Measurements from ENCODE around the gene HPCA. TPM values are rescaled to one million over a fixed set of nuclear protein-coding genes. Genes with fewer than 3 reads are reported as not detected.

HPCA gene
- total RNA-seq, 1 experiment from 2014 or later: 1.2 TPM

GRCh38 chr1:32929366-32929765, 43.1 kb downstream of the HPCA start:
- ATAC-seq (no peak), DNase-seq (ENCODE audit: low read depth, low spot score) (no peak)
- TF ChIP-seq SIN3A (IDR thresholded peaks at IDR 0.05; ENCODE audit: borderline replicate concordance, insufficient read depth, low read depth, low read length) (no peak), REST (IDR thresholded peaks at IDR 0.05; ENCODE audit: insufficient read depth in 1 of 2, low read depth in 2 of 2, low read length in 1 of 2) (no peak), POLR2AphosphoS5 (IDR thresholded peaks at IDR 0.05; ENCODE audit: low read depth, low read length) (no peak), TCF7L2 (IDR thresholded peaks at IDR 0.05; ENCODE audit: low read depth, low read length) (no peak)
- POLR2A ChIA-PET: interaction anchor here (0.5 kb wide), 1 partner anchor 25 kb away, joined by 5 read pairs; no protein-coding TSS in a partner anchor
- no peaks in the 10 kb centered on the region for H3K36me3 ChIP-seq (ENCODE audit: control insufficient read depth, insufficient read depth, low read length)
- peaks cover 7% of the 10 kb centered on the region; the same call in 1 of the 2 replicates for H3K4me1 ChIP-seq (ENCODE audit: control insufficient read depth, insufficient read depth, low read length)
- intact Hi-C loops (cut with micrococcal nuclease; ENCODE audit: unreplicated experiment): no loop called here
- H3K27ac ChIP-seq (ENCODE audit: low read length): no peak overlapping the region
- no TSS peak for BruUV-seq (replicated peaks)
- no peaks in the 10 kb centered on the region for H3K9me3 ChIP-seq (ENCODE audit: control insufficient read depth, insufficient read depth, low read depth, low read length)
- CTCF ChIA-PET: no interaction called here
- H3K4me3 ChIP-seq (ENCODE audit: low read depth in 2 of 2, low read length in 2 of 2): no peak overlapping the region
- in situ Hi-C loops (cut with HindIII; ENCODE audit: low pct_unique_long_range_greater_than_20kb, low sequenced_read_pairs): no loop called here
- no peaks in the 10 kb centered on the region for H3K27me3 ChIP-seq (ENCODE audit: control insufficient read depth, insufficient read depth, low read length)

- Histone ChIP-seq H3K27ac (ENCODE audit: low read length) (no peak overlapping the region), H3K27me3 (ENCODE audit: control insufficient read depth, insufficient read depth, low read length) (no peaks in the 10 kb centered on the region), H3K4me3 (ENCODE audit: low read depth in 2 of 2, low read length in 2 of 2) (no peak overlapping the region), H3K4me1 (ENCODE audit: control insufficient read depth, insufficient read depth, low read length) (peaks cover 4% of the 10 kb centered on the region; the same call in 1 of the 2 replicates), H3K9me3 (ENCODE audit: control insufficient read depth, insufficient read depth, low read depth, low read length) (no peaks in the 10 kb centered on the region), H3K36me3 (ENCODE audit: control insufficient read depth, insufficient read depth, low read length) (no peaks in the 10 kb centered on the region)
- CTCF ChIA-PET: interaction anchor here (1.4 kb wide), 1 partner anchor 75 kb away, joined by 4 read pairs; no protein-coding TSS in a partner anchor
- TF ChIP-seq TCF7L2 (IDR thresholded peaks at IDR 0.05; ENCODE audit: low read depth, low read length) (no peak), CTCF (IDR thresholded peaks at IDR 0.05) (no peak), SIN3A (IDR thresholded peaks at IDR 0.05; ENCODE audit: borderline replicate concordance, insufficient read depth, low read depth, low read length) (no peak), REST (IDR thresholded peaks at IDR 0.05; ENCODE audit: insufficient read depth in 1 of 2, low read depth in 2 of 2, low read length in 1 of 2) (no peak), POLR2AphosphoS5 (IDR thresholded peaks at IDR 0.05; ENCODE audit: low read depth, low read length) (no peak)
- no peak for DNase-seq (ENCODE audit: low read depth, low spot score)
- POLR2A ChIA-PET: no interaction called here
- intact Hi-C loops (cut with micrococcal nuclease; ENCODE audit: unreplicated experiment): loop anchor here (2.0 to 5.0 kb wide), 3 partner anchors 76 to 156 kb away; no protein-coding TSS in a partner anchor
- BruUV-seq (replicated peaks): no TSS peak
- in situ Hi-C loops (cut with HindIII; ENCODE audit: low pct_unique_long_range_greater_than_20kb, low sequenced_read_pairs): no loop called here
- no peak for ATAC-seq
Measured at GRCh38 chr1:32931760-32932159, 45.5 kb downstream of the HPCA start.
